K562 (cell line): Measurements from ENCODE around the gene FYB2.

Experiments
- CBX8 ChIP-seq: fragments of 200-600 bp; sonication (generic); IDR thresholded peaks from 2 replicates; pipeline ENCODE4 v1.6.1; 2012; ENCODE audit warnings: borderline replicate concordance, mixed run types, low read depth, mild to moderate bottlenecking, moderate library complexity, mixed read lengths, low read length, control low read depth, inconsistent platforms; ENCODE audit not compliant: poor library complexity, severe bottlenecking; ENCODE audit errors: extremely low read depth
- CTCF ChIP-seq, 3 experiments: IDR thresholded peaks in 2 of 3; conservative IDR thresholded peaks in 1 of 3; 2 replicates each; pipeline ENCODE4 v1.5.1; 2011 to 2012; ENCODE audit warnings: low read length in 3 of 3, mild to moderate bottlenecking in 3 of 3, control low read depth in 2 of 3, improper control_type of control experiment in 1 of 3, inconsistent platforms in 1 of 3, low read depth in 1 of 3, mixed read lengths in 1 of 3, moderate library complexity in 1 of 3; ENCODE audit not compliant: insufficient read depth in 2 of 3
- EZH2 ChIP-seq: IDR thresholded peaks from 2 replicates; pipeline ENCODE4 v1.6.1; 2012; ENCODE audit warnings: low read depth, mild to moderate bottlenecking, inconsistent platforms, low read length, borderline replicate concordance
- RCOR1 ChIP-seq, 2 experiments: IDR thresholded peaks; 2 replicates each; pipeline ENCODE4 v1.6.1; 2012; ENCODE audit warnings: low read depth in 2 of 2, low read length in 2 of 2, borderline replicate concordance in 1 of 2, improper control_type of control experiment in 1 of 2
- SIRT6 ChIP-seq: IDR thresholded peaks from one replicate; pipeline ENCODE4 v1.6.1; 2012; ENCODE audit warnings: low read depth, mild to moderate bottlenecking, control low read depth, inconsistent platforms, low read length, moderate library complexity
- SOX6 ChIP-seq: fragments of 450-650 bp; IDR thresholded peaks from 2 replicates; pipeline ENCODE4 v1.6.1; 2014; ENCODE audit warnings: mild to moderate bottlenecking
- TCF7L2 ChIP-seq: fragments of 150-350 bp; IDR thresholded peaks from 2 replicates; pipeline ENCODE4 v1.6.1; 2016; ENCODE audit warnings: low read depth, mild to moderate bottlenecking, low read length, moderate library complexity
- TEAD1 ChIP-seq, 2 experiments: fragments of 450-650 bp in 1 of 2; sonication (generic) in 1 of 2; formaldehyde crosslinking; IDR thresholded peaks; 2 replicates each; pipeline versions ENCODE4 v1.4.0 to v1.8.0; 2020 to 2022; ENCODE audit warnings: mild to moderate bottlenecking in 2 of 2, missing genetic modification reagents in 1 of 2
- ZFX ChIP-seq: sonication (generic); formaldehyde crosslinking; IDR thresholded peaks from 2 replicates; pipeline ENCODE4 v1.8.0; 2022; ENCODE audit warnings: mild to moderate bottlenecking, missing genetic modification reagents, moderate library complexity
- ZNF584 ChIP-seq: fragments of 200-800 bp; sonication (Bioruptor generic); IDR thresholded peaks from 2 replicates; pipeline ENCODE4 v1.6.1; 2016; ENCODE audit warnings: low read depth, mild to moderate bottlenecking, missing genetic modification characterization, missing compliant biosample characterization
- TF ChIP-seq, protein P1 (sequence below): fragments of 200-800 bp; sonication (Bioruptor generic); IDR thresholded peaks from 2 replicates; pipeline ENCODE4 v1.6.1; 2017; ENCODE audit warnings: missing genetic modification characterization, missing compliant biosample characterization
- TF ChIP-seq, protein P2 (sequence below): IDR thresholded peaks from 2 replicates; pipeline ENCODE4 v1.6.1; 2012; ENCODE audit warnings: low read depth, low read length, improper control_type of control experiment, borderline replicate concordance
- TF ChIP-seq, protein P3 (sequence below): conservative IDR thresholded peaks from 2 replicates; pipeline ENCODE4 v1.6.1; 2011; ENCODE audit warnings: low read depth, mild to moderate bottlenecking, low read length; ENCODE audit not compliant: control insufficient read depth

GRCh38 chr1:56859287-56859686, 40.1 kb upstream of the FYB2 start:
- no peak for TF ChIP-seq TCF7L2
- TF ChIP-seq SIRT6: no peak
- TF ChIP-seq RCOR1 (IDR thresholded peaks at IDR 0.05; ENCODE audit: borderline replicate concordance in 1 of 2, low read depth in 2 of 2, low read length in 2 of 2): no peak
- no peak for TF ChIP-seq CTCF (IDR thresholded peaks at IDR 0.05 in 2 of 3, conservative IDR thresholded peaks at IDR 0.05 in 1 of 3; ENCODE audit: insufficient read depth in 2 of 3, low read depth in 1 of 3, low read length in 3 of 3)
- TF ChIP-seq ZNF584: no peak
- TF ChIP-seq, protein P1, sequence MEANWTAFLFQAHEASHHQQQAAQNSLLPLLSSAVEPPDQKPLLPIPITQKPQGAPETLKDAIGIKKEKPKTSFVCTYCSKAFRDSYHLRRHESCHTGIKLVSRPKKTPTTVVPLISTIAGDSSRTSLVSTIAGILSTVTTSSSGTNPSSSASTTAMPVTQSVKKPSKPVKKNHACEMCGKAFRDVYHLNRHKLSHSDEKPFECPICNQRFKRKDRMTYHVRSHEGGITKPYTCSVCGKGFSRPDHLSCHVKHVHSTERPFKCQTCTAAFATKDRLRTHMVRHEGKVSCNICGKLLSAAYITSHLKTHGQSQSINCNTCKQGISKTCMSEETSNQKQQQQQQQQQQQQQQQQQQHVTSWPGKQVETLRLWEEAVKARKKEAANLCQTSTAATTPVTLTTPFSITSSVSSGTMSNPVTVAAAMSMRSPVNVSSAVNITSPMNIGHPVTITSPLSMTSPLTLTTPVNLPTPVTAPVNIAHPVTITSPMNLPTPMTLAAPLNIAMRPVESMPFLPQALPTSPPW: no peak
- TF ChIP-seq, protein P2, sequence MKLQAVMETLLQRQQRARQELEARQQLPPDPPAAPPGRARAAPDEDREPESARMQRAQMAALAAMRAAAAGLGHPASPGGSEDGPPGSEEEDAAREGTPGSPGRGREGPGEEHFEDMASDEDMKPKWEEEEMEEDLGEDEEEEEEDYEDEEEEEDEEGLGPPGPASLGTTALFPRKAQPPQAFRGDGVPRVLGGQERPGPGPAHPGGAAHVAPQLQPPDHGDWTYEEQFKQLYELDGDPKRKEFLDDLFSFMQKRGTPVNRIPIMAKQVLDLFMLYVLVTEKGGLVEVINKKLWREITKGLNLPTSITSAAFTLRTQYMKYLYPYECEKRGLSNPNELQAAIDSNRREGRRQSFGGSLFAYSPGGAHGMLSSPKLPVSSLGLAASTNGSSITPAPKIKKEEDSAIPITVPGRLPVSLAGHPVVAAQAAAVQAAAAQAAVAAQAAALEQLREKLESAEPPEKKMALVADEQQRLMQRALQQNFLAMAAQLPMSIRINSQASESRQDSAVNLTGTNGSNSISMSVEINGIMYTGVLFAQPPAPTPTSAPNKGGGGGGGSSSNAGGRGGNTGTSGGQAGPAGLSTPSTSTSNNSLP: no peak
- TF ChIP-seq CBX8: no peak
- no peak for TF ChIP-seq TEAD1 (CRISPR knock-in tag; IDR thresholded peaks at IDR 0.05)
- TF ChIP-seq, protein P3, sequence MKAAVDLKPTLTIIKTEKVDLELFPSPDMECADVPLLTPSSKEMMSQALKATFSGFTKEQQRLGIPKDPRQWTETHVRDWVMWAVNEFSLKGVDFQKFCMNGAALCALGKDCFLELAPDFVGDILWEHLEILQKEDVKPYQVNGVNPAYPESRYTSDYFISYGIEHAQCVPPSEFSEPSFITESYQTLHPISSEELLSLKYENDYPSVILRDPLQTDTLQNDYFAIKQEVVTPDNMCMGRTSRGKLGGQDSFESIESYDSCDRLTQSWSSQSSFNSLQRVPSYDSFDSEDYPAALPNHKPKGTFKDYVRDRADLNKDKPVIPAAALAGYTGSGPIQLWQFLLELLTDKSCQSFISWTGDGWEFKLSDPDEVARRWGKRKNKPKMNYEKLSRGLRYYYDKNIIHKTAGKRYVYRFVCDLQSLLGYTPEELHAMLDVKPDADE: no peak
- TF ChIP-seq ZFX (CRISPR knock-in tag): no peak
- no peak for TF ChIP-seq SOX6
- TF ChIP-seq EZH2: no peak
